Subcutaneous adipose tissue (tissue), 4 donors: Measurements from ENCODE around the gene YEATS2. TPM values are rescaled to one million over a fixed set of nuclear protein-coding genes. Genes with fewer than 3 reads are reported as not detected.

ENCODE experiments used
- total RNA-seq, 4 donors: library from RNA; depleted of rRNA; stranded (reverse); fragments of >200 nt; gene quantifications; one replicate each; pipeline ENCODE4 v1.1.0, GENCODE V29; 2016
- TF ChIP-seq, protein P1 (sequence below): fragments of 450-650 bp; IDR thresholded peaks from one replicate; pipeline ENCODE4 v1.5.1; 2016; ENCODE audit warnings: low read depth, mild to moderate bottlenecking, control low read depth, antibody characterized with exemption, moderate library complexity

The YEATS2 gene
- total RNA-seq, 4 donors from 2014 or later, result 15.5 to 31.3 (median 20.4) TPM

DNA sequence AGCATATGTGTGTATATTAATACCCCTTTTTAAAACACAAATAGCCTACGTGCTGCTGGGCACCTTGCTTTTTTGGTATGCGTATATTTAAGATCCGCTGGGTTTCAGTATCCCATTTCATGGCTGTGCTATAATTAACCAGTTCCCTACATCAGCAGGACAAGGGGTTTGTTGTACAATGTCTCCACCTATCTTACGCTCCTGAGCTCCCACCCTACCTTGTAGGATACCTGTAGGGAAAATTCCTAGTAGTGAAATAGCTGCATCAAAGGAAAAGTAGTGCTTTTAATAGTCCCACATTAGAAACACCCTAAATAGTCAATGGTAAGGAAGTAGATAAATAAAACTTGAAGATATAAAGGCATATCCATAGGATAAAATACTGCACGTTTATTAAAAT lies 126.4 kb downstream of the YEATS2 start:
- TF ChIP-seq, protein P1, sequence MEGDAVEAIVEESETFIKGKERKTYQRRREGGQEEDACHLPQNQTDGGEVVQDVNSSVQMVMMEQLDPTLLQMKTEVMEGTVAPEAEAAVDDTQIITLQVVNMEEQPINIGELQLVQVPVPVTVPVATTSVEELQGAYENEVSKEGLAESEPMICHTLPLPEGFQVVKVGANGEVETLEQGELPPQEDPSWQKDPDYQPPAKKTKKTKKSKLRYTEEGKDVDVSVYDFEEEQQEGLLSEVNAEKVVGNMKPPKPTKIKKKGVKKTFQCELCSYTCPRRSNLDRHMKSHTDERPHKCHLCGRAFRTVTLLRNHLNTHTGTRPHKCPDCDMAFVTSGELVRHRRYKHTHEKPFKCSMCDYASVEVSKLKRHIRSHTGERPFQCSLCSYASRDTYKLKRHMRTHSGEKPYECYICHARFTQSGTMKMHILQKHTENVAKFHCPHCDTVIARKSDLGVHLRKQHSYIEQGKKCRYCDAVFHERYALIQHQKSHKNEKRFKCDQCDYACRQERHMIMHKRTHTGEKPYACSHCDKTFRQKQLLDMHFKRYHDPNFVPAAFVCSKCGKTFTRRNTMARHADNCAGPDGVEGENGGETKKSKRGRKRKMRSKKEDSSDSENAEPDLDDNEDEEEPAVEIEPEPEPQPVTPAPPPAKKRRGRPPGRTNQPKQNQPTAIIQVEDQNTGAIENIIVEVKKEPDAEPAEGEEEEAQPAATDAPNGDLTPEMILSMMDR, result no peak

- TF ChIP-seq, protein P1, result no peak
Observed at GRCh38 chr3:183824761-183825455, 127.3 kb downstream of the YEATS2 start.

GRCh38 chr3:183825456-183826161 lies 128.0 kb downstream of the YEATS2 start, which contains the start of gene MAP6D1:
Gene MAP6D1, minus strand, starts transcription at chr3:183825577. Its CDS starts 30 bp downstream, at chr3:183825547.
- TF ChIP-seq, protein P1, result no peak

- TF ChIP-seq, protein P1, result no peak
Observed at GRCh38 chr3:183826448-183827250, 129.1 kb downstream of the YEATS2 start.

DNA sequence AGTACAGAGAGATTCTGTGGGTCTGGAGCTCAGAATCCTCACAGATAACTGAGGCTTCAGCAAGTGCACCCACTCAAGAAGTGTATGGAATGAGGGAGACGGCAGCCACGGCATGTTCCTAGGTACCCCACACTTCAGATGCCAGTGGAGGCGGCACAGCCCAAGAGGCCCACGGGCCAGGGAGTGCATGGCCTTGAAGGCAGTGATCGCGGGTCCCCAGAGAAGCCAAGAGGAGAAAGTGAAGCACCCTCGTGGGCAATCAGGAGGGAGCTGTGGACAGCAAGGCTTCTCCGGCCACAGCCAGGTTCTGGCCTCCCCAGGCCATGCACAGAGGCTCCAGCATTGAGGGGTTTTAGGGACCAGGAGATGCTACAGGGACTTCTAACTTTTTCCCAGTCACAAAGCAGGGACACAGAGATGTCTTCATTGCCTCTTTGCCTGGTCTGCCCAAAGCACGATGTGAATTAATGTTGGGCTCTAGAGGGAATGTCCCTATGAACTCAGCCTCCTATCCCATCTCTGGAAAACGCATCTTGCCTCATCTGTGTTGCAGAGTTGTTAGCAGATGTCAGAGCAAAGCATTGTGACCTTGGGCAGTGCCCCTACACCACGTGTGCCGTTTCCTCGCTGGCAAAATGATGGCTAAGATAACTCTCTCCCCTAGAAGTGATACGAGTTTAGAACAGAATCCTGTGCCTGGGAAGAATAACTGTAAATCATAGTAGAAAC lies 130.4 kb downstream of the YEATS2 start:
- TF ChIP-seq, protein P1, result no peak

GRCh38 chr3:183828538-183828870 lies 130.9 kb downstream of the YEATS2 start:
- TF ChIP-seq, protein P1, result no peak
